C4-2B (cell line): ENCODE results near the gene MYBPC2.

Experiments
- CTCF ChIP-seq: fragments of 450-650 bp; conservative IDR thresholded peaks from 2 replicates; pipeline ENCODE4 v1.5.1; 2017; ENCODE audit warnings: mild to moderate bottlenecking
- ZFX ChIP-seq: fragments of 450-650 bp; IDR thresholded peaks from 2 replicates; pipeline ENCODE4 v1.6.1; 2017

- TF ChIP-seq CTCF: no peak
- TF ChIP-seq ZFX: no peak
Observed at GRCh38 chr19:50398675-50399367, 33.9 kb upstream of the MYBPC2 start.
